HepG2 (cell line): Measurements from ENCODE around the gene CD79A. TPM values are rescaled to one million over a fixed set of nuclear protein-coding genes. Genes with fewer than 3 reads are reported as not detected.

Source experiments
- CREBL2 ChIP-seq: sonication (generic); formaldehyde crosslinking; IDR thresholded peaks from 2 replicates; pipeline ENCODE4 v1.8.1; 2023; ENCODE audit warnings: missing genetic modification reagents, mild to moderate bottlenecking, borderline replicate concordance
- CSRNP2 ChIP-seq: sonication (generic); formaldehyde crosslinking; conservative IDR thresholded peaks from 2 replicates; pipeline ENCODE4 v1.8.0; 2022; ENCODE audit warnings: low read depth, missing genetic modification reagents
- DNMT1 ChIP-seq: sonication (generic); formaldehyde crosslinking; IDR thresholded peaks from 2 replicates; pipeline ENCODE4 v1.5.1; 2020; ENCODE audit warnings: mild to moderate bottlenecking, missing genetic modification reagents
- FOXK2 ChIP-seq: fragments of 450-650 bp; IDR thresholded peaks from 2 replicates; pipeline ENCODE4 v1.6.1; 2016
- KLF6 ChIP-seq: IDR thresholded peaks from 2 replicates; pipeline ENCODE4 v1.8.0; 2016; ENCODE audit warnings: missing biosample characterization, missing genetic modification reagents
- MBNL3 ChIP-seq: fragments of 250-450 bp; sonication (Bioruptor Pico); conservative IDR thresholded peaks from 2 replicates; pipeline ENCODE4 v1.8.0; 2022; ENCODE audit warnings: mild to moderate bottlenecking, inconsistent platforms
- NKX3-1 ChIP-seq: sonication (generic); formaldehyde crosslinking; IDR thresholded peaks from 2 replicates; pipeline ENCODE4 v1.5.0; 2020; ENCODE audit warnings: missing genetic modification reagents
- NPAS2 ChIP-seq: sonication (generic); formaldehyde crosslinking; IDR thresholded peaks from 2 replicates; pipeline ENCODE4 v1.8.0; 2022; ENCODE audit warnings: mild to moderate bottlenecking, missing genetic modification reagents, borderline replicate concordance
- NR2F2 ChIP-seq: IDR thresholded peaks from 2 replicates; pipeline ENCODE4 v1.6.1; 2012; ENCODE audit warnings: low read depth, inconsistent platforms, borderline replicate concordance
- POLR2AphosphoS5 ChIP-seq: IDR thresholded peaks from 2 replicates; pipeline ENCODE4 v1.6.1; 2012; ENCODE audit warnings: low read depth, low read length
- RELA ChIP-seq: sonication (generic); formaldehyde crosslinking; IDR thresholded peaks from 2 replicates; pipeline ENCODE4 v1.4.0; 2020; ENCODE audit warnings: missing genetic modification reagents
- RXRB ChIP-seq: IDR thresholded peaks from 2 replicates; pipeline ENCODE4 v1.6.1; 2016; ENCODE audit warnings: borderline replicate concordance, missing genetic modification reagents, missing compliant biosample characterization
- SETDB1 ChIP-seq: sonication (generic); formaldehyde crosslinking; IDR thresholded peaks from 2 replicates; pipeline ENCODE4 v1.5.1; 2020; ENCODE audit warnings: missing genetic modification reagents, mild to moderate bottlenecking, borderline replicate concordance
- ZNF282 ChIP-seq: fragments of 450-650 bp; IDR thresholded peaks from 2 replicates; pipeline ENCODE4 v1.6.1; 2018; ENCODE audit not compliant: partially characterized antibody
- ZNF383 ChIP-seq: sonication (generic); formaldehyde crosslinking; IDR thresholded peaks from 2 replicates; pipeline ENCODE4 v1.4.0; 2020; ENCODE audit warnings: missing genetic modification reagents, mild to moderate bottlenecking, borderline replicate concordance
- ZNF414 ChIP-seq: sonication (generic); formaldehyde crosslinking; IDR thresholded peaks from 2 replicates; pipeline ENCODE4 v1.5.0; 2020; ENCODE audit warnings: missing genetic modification reagents
- ZNF501 ChIP-seq: sonication (generic); formaldehyde crosslinking; IDR thresholded peaks from 2 replicates; pipeline ENCODE4 v1.5.1; 2020; ENCODE audit warnings: mild to moderate bottlenecking, moderate library complexity, missing genetic modification reagents
- ZNF616 ChIP-seq: sonication (generic); formaldehyde crosslinking; IDR thresholded peaks from 2 replicates; pipeline ENCODE4 v1.5.0; 2020; ENCODE audit warnings: low read depth, mild to moderate bottlenecking, missing genetic modification reagents
- ZNF652 ChIP-seq: IDR thresholded peaks from 2 replicates; pipeline ENCODE4 v1.6.1; 2016; ENCODE audit warnings: low read depth, borderline replicate concordance
- polyA plus RNA-seq, 8 experiments: library from polyadenylated mRNA; depleted of rRNA in 3 of 8; stranded (reverse) in 7 of 8; unstranded in 1 of 8; fragments of >200 nt; fragmentation: Illumina TruSeq in 4 of 8; extraction: Trizol in 4 of 8; gene quantifications; 2 replicates each; pipeline versions ENCODE4 v1.2.1 to v1.2.3, GENCODE V29; 2011 to 2016; ENCODE audit warnings: low read depth in 4 of 8, missing spikeins in 1 of 8, mixed read lengths in 1 of 8; ENCODE audit not compliant: insufficient read depth in 1 of 8
- total RNA-seq, 5 experiments: library from RNA; depleted of rRNA; stranded (reverse); fragments of >200 nt; fragmentation: Illumina TruSeq; extraction: Trizol; gene quantifications; 2 replicates each; pipeline ENCODE4 v1.2.3, GENCODE V29; 2016; ENCODE audit warnings: low read depth in 1 of 5
- TF ChIP-seq, protein P1 (sequence below): sonication (generic); formaldehyde crosslinking; IDR thresholded peaks from 2 replicates; pipeline ENCODE4 v1.4.0; 2020; ENCODE audit warnings: missing genetic modification reagents, borderline replicate concordance

CD79A gene
- total and polyA plus RNA-seq, 2 of the 13 experiments (the other 11 are each of a cell fraction or from before 2014, with no cell fraction given), result 0.24 to 0.33 TPM

DNA sequence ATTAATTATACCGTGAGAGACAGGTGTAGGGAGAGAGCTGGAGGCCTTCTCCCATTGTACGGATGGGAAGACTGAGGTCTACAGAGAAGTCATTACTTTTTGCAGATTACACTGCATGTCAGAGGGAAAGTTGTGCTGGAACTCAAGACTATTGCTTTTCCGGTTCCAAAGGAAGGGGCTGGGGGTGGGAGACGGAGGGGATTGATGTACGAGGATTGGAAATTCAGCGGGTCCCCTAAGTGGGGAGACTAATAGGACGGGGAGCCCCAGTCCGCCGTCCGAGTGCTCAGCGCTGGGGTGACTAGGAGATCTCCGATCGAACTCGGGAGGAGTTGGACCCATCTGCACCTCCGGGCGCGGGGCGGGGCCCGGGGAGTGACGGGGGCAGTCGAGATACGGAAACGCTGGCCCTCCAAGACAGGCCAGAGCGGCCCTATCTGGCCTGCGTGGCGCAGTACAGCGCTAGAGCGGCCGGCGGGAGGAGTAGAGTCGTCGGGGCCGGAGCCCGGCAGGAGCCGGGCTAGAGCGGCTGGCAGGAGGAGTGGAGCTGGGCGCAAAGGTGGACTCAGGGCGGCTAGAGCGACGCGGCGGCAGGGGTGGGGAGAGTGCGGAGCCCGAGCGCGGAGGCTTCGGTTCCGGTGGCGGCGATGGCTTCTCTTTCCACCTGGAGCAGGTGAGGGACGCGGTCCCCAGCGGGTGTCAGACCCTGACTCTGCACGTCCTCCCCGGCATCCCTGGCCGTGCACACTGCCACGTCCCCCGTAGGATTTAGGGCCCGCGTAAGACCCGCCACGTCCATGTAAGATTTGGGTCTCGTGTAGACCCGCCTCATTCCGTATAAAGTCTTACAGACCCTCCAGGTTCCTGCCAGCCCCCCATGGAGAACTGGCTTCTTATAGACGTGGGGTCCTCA, 7.0 kb downstream of the CD79A start (continued):
- TF ChIP-seq NKX3-1, result no peak; the same call in 1 of the 2 replicates
- TF ChIP-seq RELA (CRISPR knock-in tag), result no peak
- peak; percentile 83 for TF ChIP-seq POLR2AphosphoS5
- no peak for TF ChIP-seq CSRNP2
- no peak for TF ChIP-seq MBNL3 (CRISPR knock-in tag)
- peak; percentile 71 for TF ChIP-seq ZNF414 (CRISPR knock-in tag)
- 0 out of 2 replicates have a peak, but pooled peaks have one; percentile 10 for TF ChIP-seq ZNF383 (CRISPR knock-in tag)
- no peak for TF ChIP-seq ZNF282
- 0 out of 2 replicates have a peak, but pooled peaks have one; percentile 62 for TF ChIP-seq ZNF501 (CRISPR knock-in tag)
- TF ChIP-seq NR2F2, result no peak
- TF ChIP-seq RXRB (CRISPR knock-in tag), result peak; percentile 84
- no peak for TF ChIP-seq NPAS2 (CRISPR knock-in tag)
- 0 out of 2 replicates have a peak, but pooled peaks have one; percentile 77 for TF ChIP-seq ZNF616
- TF ChIP-seq, protein P1, sequence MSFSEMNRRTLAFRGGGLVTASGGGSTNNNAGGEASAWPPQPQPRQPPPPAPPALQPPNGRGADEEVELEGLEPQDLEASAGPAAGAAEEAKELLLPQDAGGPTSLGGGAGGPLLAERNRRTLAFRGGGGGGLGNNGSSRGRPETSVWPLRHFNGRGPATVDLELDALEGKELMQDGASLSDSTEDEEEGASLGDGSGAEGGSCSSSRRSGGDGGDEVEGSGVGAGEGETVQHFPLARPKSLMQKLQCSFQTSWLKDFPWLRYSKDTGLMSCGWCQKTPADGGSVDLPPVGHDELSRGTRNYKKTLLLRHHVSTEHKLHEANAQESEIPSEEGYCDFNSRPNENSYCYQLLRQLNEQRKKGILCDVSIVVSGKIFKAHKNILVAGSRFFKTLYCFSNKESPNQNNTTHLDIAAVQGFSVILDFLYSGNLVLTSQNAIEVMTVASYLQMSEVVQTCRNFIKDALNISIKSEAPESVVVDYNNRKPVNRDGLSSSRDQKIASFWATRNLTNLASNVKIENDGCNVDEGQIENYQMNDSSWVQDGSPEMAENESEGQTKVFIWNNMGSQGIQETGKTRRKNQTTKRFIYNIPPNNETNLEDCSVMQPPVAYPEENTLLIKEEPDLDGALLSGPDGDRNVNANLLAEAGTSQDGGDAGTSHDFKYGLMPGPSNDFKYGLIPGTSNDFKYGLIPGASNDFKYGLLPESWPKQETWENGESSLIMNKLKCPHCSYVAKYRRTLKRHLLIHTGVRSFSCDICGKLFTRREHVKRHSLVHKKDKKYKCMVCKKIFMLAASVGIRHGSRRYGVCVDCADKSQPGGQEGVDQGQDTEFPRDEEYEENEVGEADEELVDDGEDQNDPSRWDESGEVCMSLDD (CRISPR knock-in tag), result peak; percentile 92
- TF ChIP-seq FOXK2, result no peak
- TF ChIP-seq ZNF652 (CRISPR knock-in tag), result no peak
- TF ChIP-seq DNMT1 (CRISPR knock-in tag), result no peak
- no peak for TF ChIP-seq SETDB1 (CRISPR knock-in tag)
- no peak for TF ChIP-seq CREBL2
- peak; percentile 82; the same call in 1 of the 2 replicates for TF ChIP-seq KLF6 (CRISPR knock-in tag)
